ENCODE data around the gene VWDE. TPM values are rescaled to one million over a fixed set of nuclear protein-coding genes. Genes with fewer than 3 reads are reported as not detected.
"Not testable (repeated sequence)": the region's sequence is repeated elsewhere in the genome, so short reads cannot be mapped to it uniquely, and the experiment has no call there.

The VWDE gene
- total RNA-seq = 1 to 10 TPM; 1.3 to 1.8 (median 1.4) TPM
- long read RNA-seq, donor 1, full-length matches to known transcripts = 1 of 1 reads
- long read RNA-seq, donor 1, partial matches to known transcripts = 0 of 1 reads
- long read RNA-seq, donor 1, other reads (novel, unspliced or antisense) = 0 of 1 reads
- long read RNA-seq, donor 2 = 0 reads

- ATAC-seq = peak; percentile 93
Measured at GRCh38 chr7:12403287-12404181, at the start of gene VWDE. Gene VWDE (minus strand): TSS chr7:12403865. CDS start chr7:12403716, 149 bp downstream.

GRCh38 chr7:12453136-12453535 is 49.5 kb upstream of the VWDE start:
- H3K4me3 ChIP-seq; H3K9me3 ChIP-seq; DNase-seq; intact Hi-C loops (cut with DNase I, micrococcal nuclease); H3K4me1 ChIP-seq (ENCODE audit: low read depth); ATAC-seq; H3K36me3 ChIP-seq (ENCODE audit: low read depth): not testable (repeated sequence)

More at GRCh38 chr7:12403287-12404181, at the start of gene VWDE:
- DNase-seq = peak; percentile 51 to 69 (median 67)
- no peak for TF ChIP-seq CTCF (IDR thresholded peaks at IDR 0.05)
- peak within 1 kb of the TSS; percentile 2 for H3K4me3 ChIP-seq
- H3K4me1 ChIP-seq (ENCODE audit: low read depth) = peaks cover 9% of the 10 kb centered on the region
- intact Hi-C loops (cut with DNase I, micrococcal nuclease) = no loop called here
- H3K9me3 ChIP-seq = peaks cover 2% of the 10 kb centered on the region
- no peaks in the 10 kb centered on the region for H3K36me3 ChIP-seq (ENCODE audit: low read depth)

GRCh38 chr7:12450615-12451014 is 47.0 kb upstream of the VWDE start:
- DNase-seq (no peak), ATAC-seq (no peak)
- H3K4me3 ChIP-seq = no peak overlapping the region
- no peaks in the 10 kb centered on the region for H3K9me3 ChIP-seq
- no peaks in the 10 kb centered on the region for H3K36me3 ChIP-seq (ENCODE audit: low read depth)
- no peak for TF ChIP-seq CTCF (IDR thresholded peaks at IDR 0.05)
- no peaks in the 10 kb centered on the region for H3K4me1 ChIP-seq (ENCODE audit: low read depth)
- intact Hi-C loops (cut with DNase I, micrococcal nuclease) = no loop called here

GRCh38 chr7:12444785-12445184 is 41.1 kb upstream of the VWDE start:
- no peaks in the 10 kb centered on the region for H3K4me1 ChIP-seq (ENCODE audit: low read depth)
- no peaks in the 10 kb centered on the region for H3K36me3 ChIP-seq (ENCODE audit: low read depth)
- TF ChIP-seq CTCF (IDR thresholded peaks at IDR 0.05) = no peak
- no peaks in the 10 kb centered on the region for H3K9me3 ChIP-seq
- intact Hi-C loops (cut with DNase I, micrococcal nuclease) = no loop called here
- DNase-seq = no peak
- no peak overlapping the region for H3K4me3 ChIP-seq
- no peak for ATAC-seq

GRCh38 chr7:12440229-12440628 is 36.6 kb upstream of the VWDE start:
- no peak for ATAC-seq
- H3K4me1 ChIP-seq (ENCODE audit: low read depth) = no peaks in the 10 kb centered on the region
- no peak overlapping the region for H3K4me3 ChIP-seq
- no peaks in the 10 kb centered on the region for H3K36me3 ChIP-seq (ENCODE audit: low read depth)
- TF ChIP-seq CTCF (IDR thresholded peaks at IDR 0.05) = no peak
- no peaks in the 10 kb centered on the region for H3K9me3 ChIP-seq
- no peak for DNase-seq
- intact Hi-C loops (cut with DNase I, micrococcal nuclease) = no loop called here

GRCh38 chr7:12436896-12437535 is 33.4 kb upstream of the VWDE start:
- no peak for TF ChIP-seq CTCF (IDR thresholded peaks at IDR 0.05)
- Histone ChIP-seq H3K36me3 (ENCODE audit: low read depth) (no peaks in the 10 kb centered on the region), H3K4me3 (no peak overlapping the region), H3K4me1 (ENCODE audit: low read depth) (no peaks in the 10 kb centered on the region), H3K9me3 (no peaks in the 10 kb centered on the region)
- intact Hi-C loops (cut with DNase I, micrococcal nuclease) = no loop called here
- no peak for DNase-seq
- no peak for ATAC-seq
